ENCODE results near the gene WDR46. TPM values are rescaled to one million over a fixed set of nuclear protein-coding genes. Genes with fewer than 3 reads are reported as not detected.
A peak's percentile ranks its signal among the peaks of the same experiment; 100 is the strongest.

WDR46 gene
- total RNA-seq, 1 donor from 2014 or later = 63.7 TPM

DNA sequence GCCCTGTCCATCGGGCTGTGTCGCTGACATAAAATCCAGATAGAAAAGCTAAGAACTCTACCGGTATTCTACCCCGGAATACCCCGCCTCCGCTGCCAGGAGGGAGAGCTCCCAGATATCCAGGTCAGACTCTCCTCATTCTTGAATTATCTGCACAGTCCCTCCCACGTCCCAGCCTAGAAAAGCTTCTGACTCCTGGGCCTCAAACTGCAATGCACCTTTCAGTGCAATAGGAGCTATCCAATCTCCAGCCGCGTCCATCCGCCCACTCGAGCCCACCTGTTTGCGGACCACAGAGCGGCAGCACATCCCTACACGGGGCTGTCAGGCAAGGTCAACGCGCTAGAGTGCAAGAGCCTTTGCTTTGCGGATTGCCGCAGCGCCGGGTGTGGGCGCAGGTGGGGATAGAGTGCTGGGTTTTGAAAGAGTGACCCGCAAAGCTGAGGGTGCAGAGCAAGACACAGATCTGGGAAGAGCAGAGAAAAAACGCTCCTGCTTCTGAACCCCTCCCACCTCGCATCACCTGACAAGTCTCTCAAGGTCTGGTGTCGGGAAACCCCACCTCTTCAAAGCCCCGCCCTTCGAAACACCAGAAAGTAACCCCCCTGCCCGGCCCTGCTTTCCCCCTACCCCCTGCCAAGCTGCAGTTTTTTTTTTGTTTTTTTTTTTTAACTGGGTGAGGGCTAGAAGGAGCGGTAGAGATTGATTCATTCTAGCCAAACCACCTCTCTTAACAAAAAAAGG lies 23.5 kb upstream of the WDR46 start:
- Mint-ChIP-seq H3K4me1 (ENCODE audit: low read depth, unreplicated experiment) (peaks cover 14% of the 10 kb centered on the region), H3K27me3 (ENCODE audit: low read depth, unreplicated experiment) (no peaks in the 10 kb centered on the region), H3K36me3 (ENCODE audit: low read depth, unreplicated experiment) (peaks cover 6% of the 10 kb centered on the region), H3K4me3 (ENCODE audit: unreplicated experiment) (peak overlapping the region; percentile 98), H3K27ac (ENCODE audit: unreplicated experiment) (peak overlapping the region; percentile 98), H3K9me3 (ENCODE audit: unreplicated experiment) (no peaks in the 10 kb centered on the region)
- Histone ChIP-seq H3K9me3 (ENCODE audit: insufficient read depth, low read depth, low read length) (no peaks in the 10 kb centered on the region), H3K36me3 (ENCODE audit: insufficient read depth, low read length) (no peaks in the 10 kb centered on the region), H3K4me1 (ENCODE audit: insufficient read depth, low read length) (peaks cover 27% of the 10 kb centered on the region), H3K27ac (ENCODE audit: low read depth, low read length) (peak overlapping the region; percentile 82), H3K4me3 (ENCODE audit: insufficient read depth, low read depth, low read length) (peak overlapping the region; percentile 84), H3K27me3 (ENCODE audit: insufficient read depth, low read length) (no peaks in the 10 kb centered on the region), H3K79me2 (ENCODE audit: insufficient read depth, low read length) (peaks cover 58% of the 10 kb centered on the region), H3K9ac (ENCODE audit: low read length) (peak overlapping the region; percentile 89), H4K20me1 (ENCODE audit: insufficient read depth, low read length) (peaks cover 24% of the 10 kb centered on the region), H2AFZ (ENCODE audit: low read depth, low read length) (no peak overlapping the region), H3K4me2 (ENCODE audit: low read length) (peak overlapping the region; percentile 100)
- FAIRE-seq (no peak), DNase-seq (ENCODE audit: low read depth) (peak; percentile 65)
- TF ChIP-seq, protein P1, sequence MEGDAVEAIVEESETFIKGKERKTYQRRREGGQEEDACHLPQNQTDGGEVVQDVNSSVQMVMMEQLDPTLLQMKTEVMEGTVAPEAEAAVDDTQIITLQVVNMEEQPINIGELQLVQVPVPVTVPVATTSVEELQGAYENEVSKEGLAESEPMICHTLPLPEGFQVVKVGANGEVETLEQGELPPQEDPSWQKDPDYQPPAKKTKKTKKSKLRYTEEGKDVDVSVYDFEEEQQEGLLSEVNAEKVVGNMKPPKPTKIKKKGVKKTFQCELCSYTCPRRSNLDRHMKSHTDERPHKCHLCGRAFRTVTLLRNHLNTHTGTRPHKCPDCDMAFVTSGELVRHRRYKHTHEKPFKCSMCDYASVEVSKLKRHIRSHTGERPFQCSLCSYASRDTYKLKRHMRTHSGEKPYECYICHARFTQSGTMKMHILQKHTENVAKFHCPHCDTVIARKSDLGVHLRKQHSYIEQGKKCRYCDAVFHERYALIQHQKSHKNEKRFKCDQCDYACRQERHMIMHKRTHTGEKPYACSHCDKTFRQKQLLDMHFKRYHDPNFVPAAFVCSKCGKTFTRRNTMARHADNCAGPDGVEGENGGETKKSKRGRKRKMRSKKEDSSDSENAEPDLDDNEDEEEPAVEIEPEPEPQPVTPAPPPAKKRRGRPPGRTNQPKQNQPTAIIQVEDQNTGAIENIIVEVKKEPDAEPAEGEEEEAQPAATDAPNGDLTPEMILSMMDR (IDR thresholded peaks at IDR 0.05; ENCODE audit: insufficient read depth, low read depth, low read length) = no peak
- no peak for TF ChIP-seq EZH2 (IDR thresholded peaks at IDR 0.05; ENCODE audit: insufficient read depth, low read length)

DNA sequence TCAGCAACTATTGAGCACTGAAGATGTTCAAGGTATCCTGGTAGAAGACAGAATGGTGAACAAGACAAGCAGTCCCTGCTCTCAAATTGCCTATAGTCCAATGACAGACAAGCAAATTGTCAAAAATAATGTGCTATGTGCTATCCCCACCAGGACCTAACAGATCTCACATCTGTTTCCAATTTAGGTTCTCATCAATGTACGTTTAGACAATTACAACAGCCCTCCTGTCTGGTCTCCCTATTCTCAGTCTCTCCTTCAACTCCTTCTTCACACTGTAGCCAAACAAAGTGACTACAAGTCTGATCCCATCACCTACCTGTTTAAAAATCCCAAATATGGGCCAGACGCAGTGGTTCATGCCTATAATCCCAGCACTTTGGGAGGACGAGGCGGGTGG lies 17.3 kb upstream of the WDR46 start:
- no peak overlapping the region for H3K4me3 Mint-ChIP-seq (ENCODE audit: unreplicated experiment)
- Histone ChIP-seq H3K27ac (ENCODE audit: low read depth, low read length) (no peak overlapping the region), H3K4me2 (ENCODE audit: low read length) (no peak overlapping the region), H3K36me3 (ENCODE audit: insufficient read depth, low read length) (peaks cover 4% of the 10 kb centered on the region), H4K20me1 (ENCODE audit: insufficient read depth, low read length) (peaks cover 40% of the 10 kb centered on the region), H3K4me1 (ENCODE audit: insufficient read depth, low read length) (no peaks in the 10 kb centered on the region), H3K27me3 (ENCODE audit: insufficient read depth, low read length) (no peaks in the 10 kb centered on the region), H3K9me3 (ENCODE audit: insufficient read depth, low read depth, low read length) (no peaks in the 10 kb centered on the region), H3K4me3 (ENCODE audit: insufficient read depth, low read depth, low read length) (no peak overlapping the region), H3K79me2 (ENCODE audit: insufficient read depth, low read length) (peaks cover 52% of the 10 kb centered on the region), H3K9ac (ENCODE audit: low read length) (no peak overlapping the region), H2AFZ (ENCODE audit: low read depth, low read length) (no peak overlapping the region)
- DNase-seq (ENCODE audit: low read depth) = no peak
- no peaks in the 10 kb centered on the region for H3K27me3 Mint-ChIP-seq (ENCODE audit: low read depth, unreplicated experiment)
- TF ChIP-seq EZH2 (IDR thresholded peaks at IDR 0.05; ENCODE audit: insufficient read depth, low read length) = no peak
- TF ChIP-seq, protein P1 (IDR thresholded peaks at IDR 0.05; ENCODE audit: insufficient read depth, low read depth, low read length) = no peak
- peaks cover 2% of the 10 kb centered on the region for H3K4me1 Mint-ChIP-seq (ENCODE audit: low read depth, unreplicated experiment)
- H3K9me3 Mint-ChIP-seq (ENCODE audit: unreplicated experiment) = no peaks in the 10 kb centered on the region
- FAIRE-seq = no peak
- no peak overlapping the region for H3K27ac Mint-ChIP-seq (ENCODE audit: unreplicated experiment)
- H3K36me3 Mint-ChIP-seq (ENCODE audit: low read depth, unreplicated experiment) = peaks cover 6% of the 10 kb centered on the region

DNA sequence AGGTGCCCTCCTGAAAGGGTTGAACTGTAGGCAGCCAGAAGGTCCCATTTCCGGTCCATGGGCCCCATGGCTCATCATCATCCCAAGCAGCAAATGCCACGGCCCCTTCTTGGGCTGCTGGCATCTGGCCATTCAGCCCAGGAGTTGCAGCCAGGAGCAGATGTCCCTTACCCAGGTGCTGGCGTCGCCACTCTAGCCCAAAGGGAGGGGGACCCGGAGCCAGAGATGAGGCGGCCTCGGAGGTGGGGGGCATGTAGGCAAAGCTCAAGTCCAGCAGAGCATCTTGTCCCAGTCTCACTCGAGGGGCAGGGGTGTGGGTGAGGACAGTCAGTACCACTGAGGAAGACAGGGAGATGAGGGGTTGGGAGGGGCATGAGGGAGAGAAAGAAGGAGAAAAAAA lies 16.0 kb upstream of the WDR46 start:
- H3K36me3 ChIP-seq (ENCODE audit: insufficient read depth, low read length) = peaks cover 4% of the 10 kb centered on the region
- FAIRE-seq (no peak), DNase-seq (ENCODE audit: low read depth) (no peak)
- no peak overlapping the region for H3K4me3 ChIP-seq (ENCODE audit: insufficient read depth, low read depth, low read length)
- no peaks in the 10 kb centered on the region for H3K4me1 ChIP-seq (ENCODE audit: insufficient read depth, low read length)
- Mint-ChIP-seq H3K4me1 (ENCODE audit: low read depth, unreplicated experiment) (peaks cover 3% of the 10 kb centered on the region), H3K4me3 (ENCODE audit: unreplicated experiment) (no peak overlapping the region), H3K9me3 (ENCODE audit: unreplicated experiment) (no peaks in the 10 kb centered on the region), H3K27ac (ENCODE audit: unreplicated experiment) (no peak overlapping the region), H3K36me3 (ENCODE audit: low read depth, unreplicated experiment) (peaks cover 8% of the 10 kb centered on the region), H3K27me3 (ENCODE audit: low read depth, unreplicated experiment) (no peaks in the 10 kb centered on the region)
- no peaks in the 10 kb centered on the region for H3K27me3 ChIP-seq (ENCODE audit: insufficient read depth, low read length)
- peaks cover 47% of the 10 kb centered on the region for H3K79me2 ChIP-seq (ENCODE audit: insufficient read depth, low read length)
- no peaks in the 10 kb centered on the region for H3K9me3 ChIP-seq (ENCODE audit: insufficient read depth, low read depth, low read length)
- TF ChIP-seq, protein P1 (IDR thresholded peaks at IDR 0.05; ENCODE audit: insufficient read depth, low read depth, low read length) = no peak
- TF ChIP-seq EZH2 (IDR thresholded peaks at IDR 0.05; ENCODE audit: insufficient read depth, low read length) = no peak
- H3K27ac ChIP-seq (ENCODE audit: low read depth, low read length) = no peak overlapping the region
- H3K4me2 ChIP-seq (ENCODE audit: low read length) = no peak overlapping the region
- peaks cover 41% of the 10 kb centered on the region for H4K20me1 ChIP-seq (ENCODE audit: insufficient read depth, low read length)
- H2AFZ ChIP-seq (ENCODE audit: low read depth, low read length) = no peak overlapping the region
- no peak overlapping the region for H3K9ac ChIP-seq (ENCODE audit: low read length)
